Central memory CD4-positive, alpha-beta T cell (primary cell): Measurements from ENCODE around the gene NEK11.

Experiments
- DNase-seq: peaks from one replicate; pipeline ENCODE4 v3.0.0; 2022

The NEK11 gene

DNA sequence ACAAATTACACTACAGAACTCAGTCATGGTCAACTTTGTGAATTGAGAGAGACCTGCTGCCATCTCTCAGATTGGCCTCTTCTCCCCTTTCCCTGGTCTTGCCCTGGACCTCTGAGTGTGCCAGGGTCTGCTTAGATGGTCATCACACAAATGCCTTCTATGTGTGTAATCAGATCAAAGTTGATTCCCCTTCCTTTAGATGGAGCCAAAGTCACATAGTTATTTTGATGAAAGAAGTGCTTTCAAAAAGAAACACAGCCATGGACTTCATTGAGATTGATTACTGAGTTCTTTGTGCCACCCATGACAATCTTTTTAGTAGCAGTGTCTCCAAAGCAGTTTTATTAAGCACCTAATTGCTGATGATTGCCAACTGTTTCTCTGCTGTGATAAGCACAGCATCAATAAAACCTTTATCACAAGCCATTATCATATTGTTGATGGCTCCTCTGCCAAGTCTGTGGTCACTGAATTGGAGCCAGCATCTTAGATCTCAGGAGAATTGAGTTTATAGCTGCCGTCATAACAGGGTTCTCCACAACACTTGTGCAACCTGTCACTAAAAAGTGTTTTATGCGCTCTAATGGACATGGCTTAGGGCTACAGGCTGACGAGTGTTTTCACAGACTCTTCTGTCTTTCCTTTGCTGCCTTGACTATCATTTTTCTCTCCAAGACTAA, 205.2 kb downstream of the NEK11 start:
- no peak for DNase-seq

DNA sequence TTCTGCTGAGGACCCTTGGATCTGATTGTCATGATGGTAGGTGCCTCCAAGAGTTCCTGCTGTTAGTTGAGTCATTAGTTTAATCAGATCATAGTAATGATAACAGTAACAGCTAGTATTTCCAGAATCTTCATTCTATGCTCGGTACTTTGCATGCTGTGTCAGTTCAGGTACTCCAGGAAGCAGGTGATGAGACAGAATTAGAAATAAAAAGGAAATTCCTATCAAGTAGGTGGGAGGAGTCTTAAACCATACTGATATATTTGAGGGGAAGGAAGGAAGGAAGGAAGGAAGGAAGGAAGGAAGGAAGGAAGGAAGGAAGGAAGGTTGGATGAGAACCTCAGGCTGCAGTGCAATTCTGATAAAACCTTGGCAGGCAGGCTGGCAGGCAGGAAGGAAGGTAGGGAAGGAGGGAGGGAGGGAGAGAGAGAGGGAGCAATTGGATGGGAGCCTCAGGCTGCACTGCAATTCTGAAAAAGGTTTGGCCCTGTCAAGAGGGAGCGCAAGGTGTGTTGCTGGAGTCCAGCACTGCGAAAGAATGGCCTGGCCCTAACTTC, 206.1 kb downstream of the NEK11 start:
- no peak for DNase-seq

DNA sequence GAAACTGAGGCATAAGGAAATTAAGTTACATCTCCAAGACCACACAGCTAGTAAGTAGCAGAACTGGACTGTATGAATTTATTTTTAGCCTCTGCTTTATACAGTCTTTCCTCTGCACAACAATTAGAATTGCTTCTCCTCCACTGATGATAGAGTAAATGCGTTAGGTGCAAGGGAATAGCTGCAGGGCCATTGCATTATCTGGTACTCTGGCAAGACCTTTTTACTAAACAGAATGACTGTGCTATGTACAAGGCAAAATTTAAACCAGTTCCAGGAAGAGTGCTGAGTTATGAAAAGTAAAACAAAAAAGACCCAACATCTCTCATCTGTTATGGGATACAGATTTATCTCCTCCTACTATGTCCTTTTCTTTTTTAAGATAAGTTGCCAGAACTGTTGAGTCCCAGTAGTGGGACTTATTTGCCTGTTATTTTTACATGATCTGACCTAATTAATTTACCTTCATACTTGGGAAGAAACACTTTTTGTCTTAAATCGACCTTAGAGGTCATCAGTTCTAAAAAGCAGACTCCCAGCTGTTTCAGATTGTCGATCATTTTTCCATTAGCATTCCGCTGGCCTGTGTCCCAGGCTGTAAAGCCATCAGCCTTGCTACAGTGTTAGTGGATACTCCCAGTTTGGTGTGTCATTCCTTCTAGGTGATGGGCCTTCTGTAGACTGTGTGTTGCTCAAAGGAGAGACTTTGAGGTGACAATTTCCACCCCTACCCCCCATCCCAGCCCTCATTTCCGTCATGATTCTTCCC, 207.4 kb downstream of the NEK11 start:
- DNase-seq = no peak

DNA sequence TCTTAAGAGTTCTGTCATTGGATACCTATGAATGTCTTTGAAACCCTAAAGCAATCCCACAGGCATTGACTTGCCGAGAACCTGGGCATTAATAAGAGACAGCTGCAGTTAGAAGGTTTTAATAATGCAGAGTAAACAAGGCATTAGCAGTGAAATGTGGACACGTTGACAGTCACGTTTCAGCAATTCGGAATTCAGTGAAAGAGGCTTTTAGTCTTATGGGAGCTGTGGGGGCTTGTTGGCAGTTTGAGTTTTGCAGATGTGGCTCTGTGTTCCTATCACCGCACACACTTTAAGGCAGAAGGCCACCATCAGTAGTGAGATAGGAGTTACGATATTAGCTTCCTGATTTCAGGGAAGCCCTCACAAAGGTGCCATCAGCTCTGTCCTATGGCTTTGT, 209.7 kb downstream of the NEK11 start:
- no peak for DNase-seq

DNA sequence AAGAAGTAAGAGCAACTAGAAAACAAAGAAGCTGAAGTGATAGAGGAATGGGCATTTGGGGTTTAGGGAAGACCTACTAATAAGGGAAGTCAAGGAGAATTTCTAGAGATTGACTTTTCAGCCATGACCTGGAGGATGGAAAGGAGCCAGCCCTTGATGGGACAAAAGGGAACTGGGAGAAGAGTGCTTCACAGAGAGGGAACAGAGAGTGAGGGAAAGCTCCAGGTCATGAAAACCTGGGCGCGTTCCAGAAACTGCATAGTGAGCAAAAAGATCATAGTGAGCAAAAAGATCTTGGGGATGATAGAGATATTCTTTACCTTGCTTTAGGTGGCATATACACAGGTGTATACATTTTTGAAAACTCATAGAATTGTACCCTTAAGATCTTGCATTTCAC, 211.8 kb downstream of the NEK11 start:
- no peak for DNase-seq

DNA sequence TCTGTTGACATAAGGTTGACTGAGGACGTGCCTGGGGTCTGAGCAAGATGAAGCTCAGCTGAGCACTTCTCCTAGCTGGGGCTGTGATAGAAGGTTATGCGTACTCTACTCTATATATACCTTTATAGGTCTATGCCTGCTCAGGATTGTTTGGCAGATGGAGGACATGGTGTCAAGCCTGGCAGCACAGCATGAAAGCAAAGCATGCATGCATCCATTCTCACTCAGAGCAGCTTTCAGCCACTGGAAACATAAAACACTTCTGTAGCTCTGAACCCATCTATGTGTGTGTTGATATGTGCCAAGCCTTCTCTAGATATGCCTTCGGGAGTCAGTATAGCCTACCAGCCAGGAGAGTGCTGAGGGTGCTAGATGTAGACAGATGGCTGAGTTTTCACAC, 212.6 kb downstream of the NEK11 start:
- DNase-seq = no peak

DNA sequence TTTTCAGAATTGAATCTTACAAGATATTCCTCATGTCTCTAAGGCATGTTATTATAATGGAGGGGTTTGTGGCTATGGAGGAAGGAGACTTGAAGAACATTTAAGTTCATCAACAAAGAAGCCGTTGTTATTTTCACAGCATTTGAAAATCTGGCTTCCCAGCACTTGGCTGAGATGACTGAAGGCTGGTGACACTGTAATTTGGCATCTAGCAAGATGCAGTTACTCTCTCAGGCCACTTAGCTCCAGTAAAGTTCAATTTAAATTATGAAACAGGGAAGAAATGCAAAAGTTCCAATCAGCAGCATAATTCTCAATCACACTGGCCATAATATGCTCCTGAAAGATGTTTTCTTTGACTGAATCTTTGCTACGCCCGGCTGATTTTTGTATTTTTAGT, 215.5 kb downstream of the NEK11 start:
- DNase-seq = no peak

DNA sequence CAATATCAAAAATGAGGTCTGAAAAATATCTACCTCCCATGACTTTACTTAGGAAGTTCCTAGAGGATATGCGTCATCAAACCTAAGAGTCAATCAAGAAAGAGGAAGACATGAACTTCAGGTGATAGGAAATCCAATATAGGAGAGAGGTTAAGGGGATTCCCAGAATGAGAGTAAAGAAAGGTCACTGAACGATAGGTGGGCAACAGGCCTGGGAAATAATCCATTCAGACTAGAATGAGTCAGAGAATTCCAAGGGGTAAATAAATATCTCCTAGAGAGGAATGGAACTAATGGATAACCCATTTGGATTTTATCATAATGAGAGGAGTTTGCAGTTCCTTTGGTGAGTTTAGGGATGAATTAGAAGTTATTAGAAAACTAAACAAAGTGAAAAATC, 223.8 kb downstream of the NEK11 start:
- no peak for DNase-seq

DNA sequence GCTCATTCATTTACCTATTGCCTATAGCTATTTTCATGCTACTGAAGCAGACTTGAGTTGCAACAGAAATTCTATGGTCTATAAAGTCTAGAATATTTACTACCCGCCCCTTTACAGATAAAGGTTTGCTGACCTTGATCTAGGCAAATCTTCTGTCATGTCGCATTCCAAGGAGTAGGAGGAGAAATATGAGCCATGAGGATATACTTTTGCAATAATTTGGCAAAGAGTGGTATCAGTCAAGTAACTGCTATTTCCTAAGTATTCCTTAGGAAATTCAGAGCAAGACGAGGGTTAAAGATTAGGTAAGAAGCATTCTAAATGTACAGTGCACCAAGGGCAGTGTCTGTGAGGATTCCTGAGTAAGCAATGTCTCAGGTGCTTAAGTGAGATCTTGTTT, 233.8 kb downstream of the NEK11 start:
- DNase-seq = no peak

DNA sequence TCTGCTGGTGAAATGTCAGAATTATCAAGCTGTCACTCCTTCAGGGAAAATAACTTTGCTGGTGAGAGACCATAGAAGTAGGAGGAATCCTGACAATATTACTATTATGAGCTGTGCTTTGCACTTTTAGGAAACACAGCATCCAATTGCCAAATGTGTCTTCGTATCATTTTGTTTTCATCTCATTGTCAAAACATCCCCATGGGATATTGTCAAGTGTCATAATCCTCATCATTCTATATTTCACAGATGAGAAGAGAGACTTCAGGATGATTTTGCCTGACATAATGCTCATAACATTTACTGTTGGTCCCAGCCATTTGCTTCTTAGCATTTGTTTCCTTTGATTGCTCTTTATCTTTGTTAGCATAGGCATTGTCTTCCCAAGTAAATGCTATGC, 234.4 kb downstream of the NEK11 start:
- DNase-seq = no peak

DNA sequence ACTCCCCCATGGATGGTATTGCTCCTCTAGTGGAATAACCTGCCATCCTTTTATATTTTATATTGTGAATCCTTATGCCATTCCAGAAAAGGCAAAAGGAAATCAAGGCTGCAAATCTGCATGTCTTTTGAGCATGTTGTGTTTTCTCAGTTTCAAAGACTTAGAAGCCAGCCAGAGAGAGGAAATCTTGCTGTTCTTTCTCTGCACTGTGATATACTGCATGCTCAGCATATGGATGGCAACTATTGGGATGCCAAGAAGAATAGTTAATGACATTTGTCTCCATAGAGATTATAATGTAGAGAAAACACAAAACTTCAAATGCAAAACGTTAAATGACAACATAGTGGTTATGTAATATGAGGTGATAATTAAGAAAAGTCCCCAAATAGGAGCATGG, 248.9 kb downstream of the NEK11 start:
- no peak for DNase-seq

DNA sequence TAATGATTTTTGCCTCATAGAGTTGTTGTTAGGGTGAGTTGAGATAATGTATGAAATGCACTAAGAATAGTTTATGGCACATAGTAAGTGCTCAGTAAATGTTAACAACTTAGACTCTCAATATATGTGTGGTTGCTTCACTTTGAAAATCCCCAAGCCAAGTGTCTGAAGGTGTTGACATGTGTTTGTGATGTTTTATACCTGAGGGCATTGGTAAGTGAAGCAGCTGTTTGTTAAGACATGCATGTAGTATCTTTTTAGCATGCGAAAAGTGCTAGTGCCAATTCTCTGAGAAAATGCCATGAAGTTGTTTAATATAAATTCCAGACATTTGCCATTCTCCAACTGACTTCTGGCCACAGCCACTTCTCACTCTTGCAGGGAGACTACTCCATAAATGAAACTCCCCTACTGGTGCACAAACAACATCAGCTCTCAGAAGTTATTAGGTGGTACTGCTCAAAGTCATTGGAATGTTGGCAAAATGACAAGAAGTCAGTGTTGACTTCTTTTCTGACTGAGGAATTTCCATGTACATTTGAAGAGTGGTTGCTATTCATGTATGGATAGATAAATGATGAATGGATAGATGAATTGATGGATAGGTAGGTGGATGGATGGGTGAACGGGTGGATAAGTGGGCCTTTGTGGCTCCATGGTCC, 251.3 kb downstream of the NEK11 start:
- DNase-seq = no peak

DNA sequence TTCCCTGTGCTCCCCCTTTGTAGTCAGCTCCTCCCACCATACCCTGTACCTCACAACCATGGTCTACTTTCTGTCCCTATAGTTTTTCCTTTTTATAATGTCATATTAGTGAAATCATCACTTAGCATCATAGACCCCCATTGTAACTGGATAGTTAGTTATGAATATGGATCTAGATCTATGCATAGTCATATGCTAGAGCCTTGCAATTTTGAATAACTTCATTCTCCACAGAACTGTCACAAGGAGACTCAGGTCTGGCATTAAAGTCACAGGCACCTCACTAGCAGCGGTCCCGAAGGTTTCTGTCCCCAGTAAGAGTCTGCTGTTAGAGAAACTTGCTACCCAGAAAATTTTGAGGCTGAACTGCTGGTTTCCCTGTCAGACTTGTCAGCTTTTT, 252.9 kb downstream of the NEK11 start:
- DNase-seq = no peak

DNA sequence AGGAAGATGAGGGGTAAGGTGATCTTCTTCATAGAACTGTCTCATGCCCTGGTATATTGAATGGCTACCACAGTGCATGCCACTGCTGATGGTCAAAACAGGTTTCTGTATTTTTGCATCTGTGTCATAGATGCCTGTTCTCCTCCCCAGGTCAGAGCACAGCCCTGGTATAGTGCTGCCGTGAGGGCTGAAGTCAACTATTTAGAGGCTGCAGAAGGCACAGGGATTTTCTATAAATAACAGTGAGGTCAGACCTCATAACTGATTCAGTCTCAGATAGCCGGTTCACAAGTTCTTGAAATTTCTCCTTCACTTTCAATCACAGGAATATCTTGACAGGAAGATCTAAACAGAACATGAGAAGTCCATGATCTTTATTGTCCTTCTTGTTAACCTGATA, 255.7 kb downstream of the NEK11 start:
- DNase-seq = no peak

DNA sequence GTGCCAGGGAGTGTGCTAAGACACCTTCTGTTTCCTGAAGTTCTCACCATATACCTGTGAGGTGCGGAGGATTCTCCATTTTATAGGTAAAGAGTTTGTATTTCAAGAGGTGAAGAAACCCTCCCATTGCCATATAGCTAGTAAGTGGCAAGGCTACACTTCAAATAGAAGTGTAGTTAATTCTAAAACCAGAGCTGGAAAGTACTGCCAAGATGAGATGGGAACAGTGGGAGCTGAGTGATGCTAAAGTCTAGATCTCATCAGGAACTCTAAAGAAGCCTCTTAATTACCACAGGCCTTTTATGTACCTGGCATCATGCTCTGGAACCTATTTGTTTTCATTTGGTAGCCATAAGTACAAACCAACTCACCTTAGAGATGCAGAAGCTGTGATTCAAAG, 256.3 kb downstream of the NEK11 start:
- DNase-seq = no peak

DNA sequence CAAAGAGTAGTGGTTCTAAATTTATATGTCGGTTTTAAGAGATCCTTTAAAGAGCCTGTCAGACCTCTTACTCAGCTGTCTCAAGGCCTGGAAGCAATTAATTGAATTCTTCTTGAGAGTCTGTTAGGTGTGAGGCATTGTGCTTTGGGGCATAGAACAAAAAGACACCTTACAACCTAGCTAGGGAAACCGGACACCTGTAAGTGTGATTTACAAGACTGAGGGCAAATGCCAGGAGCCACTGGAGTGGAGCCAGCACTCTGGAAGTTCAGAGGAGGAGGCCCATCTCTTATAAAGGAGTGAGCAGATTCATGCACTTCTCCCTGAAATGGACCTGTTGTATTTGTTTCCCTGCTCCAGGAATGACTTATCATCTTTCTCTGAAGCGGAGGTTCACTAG, 257.2 kb downstream of the NEK11 start:
- no peak for DNase-seq

DNA sequence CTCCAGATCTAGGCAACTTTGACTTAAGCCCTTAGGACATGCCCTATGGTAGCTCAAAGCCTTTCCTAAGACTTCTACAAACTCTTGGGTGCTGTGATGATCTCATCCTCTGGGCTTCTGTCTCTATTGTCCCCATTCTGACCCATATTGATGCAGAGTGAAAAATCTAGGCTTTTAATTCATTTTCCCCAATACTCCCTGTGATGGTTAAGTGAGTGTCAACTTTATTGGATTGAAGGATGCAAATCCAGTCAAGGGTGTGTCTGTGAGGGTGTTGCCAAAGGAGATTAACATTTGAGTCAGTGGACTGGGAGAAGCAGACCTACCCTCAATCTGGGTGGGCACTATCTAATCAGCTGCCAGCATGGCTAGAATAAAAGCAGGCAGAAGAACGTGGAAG, 257.6 kb downstream of the NEK11 start:
- DNase-seq = no peak

DNA sequence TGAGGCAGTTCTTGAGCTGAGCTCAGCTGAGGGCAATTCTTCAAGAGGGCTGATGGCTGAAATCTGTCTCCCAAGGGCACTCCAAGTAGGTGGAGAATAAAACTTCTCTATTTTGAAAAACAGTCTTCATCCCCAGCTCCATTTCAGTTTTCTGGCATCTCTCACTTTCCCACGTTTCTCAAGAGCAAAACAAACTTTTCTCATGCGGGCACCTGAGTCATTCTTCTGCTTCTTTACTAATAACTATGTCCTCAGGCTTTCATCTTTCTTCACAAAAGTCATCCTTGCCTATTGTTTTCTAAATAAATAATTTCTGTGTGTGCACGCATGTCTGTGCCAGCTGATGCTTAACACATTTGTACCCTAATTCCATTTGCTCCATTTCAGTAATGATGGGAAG, 258.8 kb downstream of the NEK11 start:
- no peak for DNase-seq

DNA sequence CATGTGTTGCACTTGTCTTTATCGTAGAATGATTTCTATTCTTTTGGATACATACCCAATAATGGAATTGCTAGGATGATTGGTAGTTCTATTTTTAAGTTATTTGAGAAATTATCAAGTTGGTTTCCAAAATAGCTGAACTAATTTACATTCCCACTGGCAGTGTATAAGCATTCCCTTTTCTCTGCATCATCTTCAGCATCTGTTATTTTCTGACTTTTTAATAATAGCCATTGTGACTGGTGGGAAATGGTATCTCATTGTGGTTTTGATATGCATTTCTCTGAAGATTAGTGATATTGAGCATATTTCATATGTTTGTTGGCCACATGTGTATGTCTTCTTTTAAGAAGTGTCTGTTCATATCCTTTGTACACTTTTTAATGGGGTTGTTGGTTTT, 273.2 kb downstream of the NEK11 start:
- DNase-seq = no peak

DNA sequence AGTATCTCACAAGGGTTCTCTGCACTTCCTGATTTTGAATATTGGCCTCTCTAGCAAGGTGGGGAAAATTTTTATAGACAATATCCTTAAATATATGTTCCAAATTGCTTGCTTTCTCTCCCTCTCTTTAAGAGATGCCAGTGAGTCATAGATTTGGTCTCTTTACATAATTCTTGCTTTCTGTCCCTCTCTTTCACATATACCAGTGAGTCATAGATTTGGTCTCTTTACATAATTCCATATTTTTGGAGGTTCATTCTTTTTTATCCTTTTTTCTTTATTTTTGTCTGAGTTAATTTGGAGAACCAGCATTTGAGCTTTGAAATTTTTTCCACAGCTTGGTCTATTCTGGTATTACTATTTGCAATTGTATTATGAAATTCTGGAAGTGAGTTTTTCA, 277.2 kb downstream of the NEK11 start:
- no peak for DNase-seq

DNA sequence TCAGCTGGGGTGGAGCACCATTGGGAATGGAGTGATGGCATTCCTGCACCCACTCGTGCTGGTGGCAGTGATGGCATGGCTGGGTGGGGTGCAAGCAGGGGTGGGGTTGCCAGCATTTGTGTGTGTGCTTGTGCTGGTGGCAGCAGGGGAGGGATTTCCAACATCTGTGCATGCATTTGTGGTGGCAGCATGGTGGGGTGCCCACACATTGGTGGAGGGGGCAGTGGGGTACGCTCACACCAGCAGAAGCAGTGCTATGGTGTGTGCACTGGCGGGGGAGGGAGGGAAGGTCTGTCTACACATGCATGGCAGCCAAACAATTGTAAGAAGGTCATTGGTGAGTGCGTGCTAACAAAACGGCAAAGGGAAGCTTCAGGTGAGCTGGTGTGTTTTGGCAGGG, 278.2 kb downstream of the NEK11 start:
- DNase-seq = no peak

DNA sequence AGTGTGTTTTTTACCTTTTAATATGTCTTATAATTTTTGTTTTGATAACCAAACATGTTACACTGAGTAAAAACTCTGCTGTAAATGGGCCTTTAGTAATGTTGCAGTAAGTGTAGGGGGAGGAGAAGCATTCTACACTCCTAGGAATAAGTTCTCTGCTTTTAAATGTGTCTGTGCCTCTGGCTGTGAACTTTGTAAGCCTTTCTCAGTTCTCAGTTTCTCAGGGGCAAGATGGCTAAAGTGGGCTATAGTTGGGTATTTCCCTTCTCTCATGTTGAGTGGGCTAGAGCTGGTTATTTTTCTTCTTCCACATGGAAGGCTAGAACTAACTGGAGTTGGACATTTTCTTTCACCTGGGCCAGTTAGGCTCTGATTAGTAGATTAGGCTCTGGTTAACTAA, 279.6 kb downstream of the NEK11 start:
- no peak for DNase-seq

DNA sequence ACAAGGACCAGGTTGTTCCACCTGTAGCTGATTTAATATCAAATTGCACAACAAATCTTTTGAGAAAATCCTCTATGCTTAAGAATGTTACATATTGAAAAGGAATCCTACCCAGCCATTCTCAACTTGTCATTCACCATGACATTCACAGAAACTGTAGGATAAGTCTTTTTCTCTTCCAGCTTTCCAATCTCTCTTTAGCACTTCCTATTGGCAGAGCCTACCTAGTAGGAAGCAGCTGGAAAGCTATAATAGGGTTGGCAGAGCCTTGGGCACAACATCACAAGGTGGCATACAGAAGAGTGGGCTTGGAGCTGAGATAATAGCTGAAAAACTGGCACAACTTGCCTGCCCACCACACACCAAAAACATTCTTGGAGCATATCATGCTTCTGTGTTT, 287.6 kb downstream of the NEK11 start:
- no peak for DNase-seq

DNA sequence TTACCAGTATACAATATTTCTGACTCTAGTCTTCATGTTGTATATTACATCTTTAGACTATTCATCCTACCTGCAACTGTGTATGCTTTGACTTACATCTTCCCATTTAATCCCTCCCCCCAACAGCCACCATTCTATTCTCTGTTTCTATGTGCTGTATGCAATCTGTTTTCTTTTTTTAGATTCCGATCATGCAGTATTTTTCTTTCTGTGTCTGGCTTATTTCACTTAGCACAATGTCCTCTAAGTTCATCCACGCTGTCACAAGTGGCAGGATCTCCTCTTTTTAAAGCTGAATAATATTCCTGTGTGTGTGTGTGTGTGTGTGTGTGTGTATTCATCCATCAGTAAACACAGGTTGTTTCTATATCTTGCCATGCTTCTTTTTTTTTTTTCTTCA, 288.5 kb downstream of the NEK11 start:
- no peak for DNase-seq
